HEK293 (cell line): ENCODE data around the gene TMEM151B.

Source experiments
- BCL11B ChIP-seq: fragments of 450-650 bp; formaldehyde crosslinking; IDR thresholded peaks from 2 replicates; pipeline ENCODE4 v1.5.1; 2016; ENCODE audit warnings: low read depth, missing biosample characterization, missing genetic modification characterization
- ELK4 ChIP-seq: IDR thresholded peaks from 2 replicates; pipeline ENCODE4 v1.6.1; 2011; ENCODE audit warnings: mild to moderate bottlenecking, low read depth, low read length, borderline replicate concordance
- GLI4 ChIP-seq: fragments of 450-650 bp; formaldehyde crosslinking; IDR thresholded peaks from 2 replicates; pipeline ENCODE4 v1.5.1; 2016; ENCODE audit warnings: missing biosample characterization, missing genetic modification characterization
- MYNN ChIP-seq: fragments of 450-650 bp; formaldehyde crosslinking; IDR thresholded peaks from 2 replicates; pipeline ENCODE4 v1.5.1; 2016; ENCODE audit warnings: missing biosample characterization, missing genetic modification characterization, borderline replicate concordance
- ZBTB10 ChIP-seq: fragments of 450-650 bp; formaldehyde crosslinking; IDR thresholded peaks from 2 replicates; pipeline ENCODE4 v1.5.1; 2016; ENCODE audit warnings: missing biosample characterization, missing genetic modification characterization
- ZNF274 ChIP-seq, 2 experiments: fragments of 200-500 bp in 1 of 2; fragments of 450-650 bp in 1 of 2; sonication (Bioruptor generic) in 1 of 2; formaldehyde crosslinking in 1 of 2; IDR thresholded peaks; 2 replicates each; pipeline versions ENCODE4 v1.5.1 to v1.6.1; 2014 to 2016; ENCODE audit warnings: borderline replicate concordance in 1 of 2, inconsistent platforms in 1 of 2, low read length in 1 of 2, missing biosample characterization in 1 of 2, missing genetic modification characterization in 1 of 2
- ZNF501 ChIP-seq: fragments of 450-650 bp; formaldehyde crosslinking; IDR thresholded peaks from 2 replicates; pipeline ENCODE4 v1.5.1; 2016; ENCODE audit warnings: missing biosample characterization, missing genetic modification characterization
- ZNF558 ChIP-seq: fragments of 450-650 bp; formaldehyde crosslinking; IDR thresholded peaks from 2 replicates; pipeline ENCODE4 v1.5.1; 2016; ENCODE audit warnings: missing biosample characterization, missing genetic modification characterization
- ZNF639 ChIP-seq: fragments of 450-650 bp; formaldehyde crosslinking; IDR thresholded peaks from 2 replicates; pipeline ENCODE4 v1.5.1; 2016; ENCODE audit warnings: missing biosample characterization, missing genetic modification characterization
- ZNF701 ChIP-seq: fragments of 450-650 bp; formaldehyde crosslinking; IDR thresholded peaks from 2 replicates; pipeline ENCODE4 v1.5.1; 2016; ENCODE audit warnings: missing biosample characterization, missing genetic modification characterization
- ZNF777 ChIP-seq: fragments of 450-650 bp; formaldehyde crosslinking; IDR thresholded peaks from 2 replicates; pipeline ENCODE4 v1.5.1; 2017; ENCODE audit warnings: missing biosample characterization, missing genetic modification characterization, borderline replicate concordance
- ZNF785 ChIP-seq: fragments of 450-650 bp; formaldehyde crosslinking; IDR thresholded peaks from 2 replicates; pipeline ENCODE4 v1.5.1; 2016; ENCODE audit warnings: missing biosample characterization, missing genetic modification characterization
- ZSCAN5A ChIP-seq: fragments of 450-650 bp; formaldehyde crosslinking; IDR thresholded peaks from 2 replicates; pipeline ENCODE4 v1.5.1; 2016; ENCODE audit warnings: missing biosample characterization, missing genetic modification characterization
- TF ChIP-seq, protein P1 (sequence below): fragments of 450-650 bp; formaldehyde crosslinking; IDR thresholded peaks from 2 replicates; pipeline ENCODE4 v1.5.1; 2016; ENCODE audit warnings: missing biosample characterization, missing genetic modification characterization

GRCh38 chr6:44298055-44298803 is 28.0 kb downstream of the TMEM151B start:
- TF ChIP-seq, protein P1, sequence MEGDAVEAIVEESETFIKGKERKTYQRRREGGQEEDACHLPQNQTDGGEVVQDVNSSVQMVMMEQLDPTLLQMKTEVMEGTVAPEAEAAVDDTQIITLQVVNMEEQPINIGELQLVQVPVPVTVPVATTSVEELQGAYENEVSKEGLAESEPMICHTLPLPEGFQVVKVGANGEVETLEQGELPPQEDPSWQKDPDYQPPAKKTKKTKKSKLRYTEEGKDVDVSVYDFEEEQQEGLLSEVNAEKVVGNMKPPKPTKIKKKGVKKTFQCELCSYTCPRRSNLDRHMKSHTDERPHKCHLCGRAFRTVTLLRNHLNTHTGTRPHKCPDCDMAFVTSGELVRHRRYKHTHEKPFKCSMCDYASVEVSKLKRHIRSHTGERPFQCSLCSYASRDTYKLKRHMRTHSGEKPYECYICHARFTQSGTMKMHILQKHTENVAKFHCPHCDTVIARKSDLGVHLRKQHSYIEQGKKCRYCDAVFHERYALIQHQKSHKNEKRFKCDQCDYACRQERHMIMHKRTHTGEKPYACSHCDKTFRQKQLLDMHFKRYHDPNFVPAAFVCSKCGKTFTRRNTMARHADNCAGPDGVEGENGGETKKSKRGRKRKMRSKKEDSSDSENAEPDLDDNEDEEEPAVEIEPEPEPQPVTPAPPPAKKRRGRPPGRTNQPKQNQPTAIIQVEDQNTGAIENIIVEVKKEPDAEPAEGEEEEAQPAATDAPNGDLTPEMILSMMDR = no peak
- TF ChIP-seq ZSCAN5A (tag by site-specific recombination) = no peak
- no peak for TF ChIP-seq ZNF274 (IDR thresholded peaks at IDR 0.05; ENCODE audit: low read length)
- TF ChIP-seq ZNF274 (tag by site-specific recombination; IDR thresholded peaks at IDR 0.05; ENCODE audit: borderline replicate concordance) = no peak
- no peak for TF ChIP-seq ZNF785
- TF ChIP-seq ZNF501 (tag by site-specific recombination) = no peak
- no peak for TF ChIP-seq GLI4 (tag by site-specific recombination)
- no peak for TF ChIP-seq BCL11B
- no peak for TF ChIP-seq ZNF639 (tag by site-specific recombination)
- no peak for TF ChIP-seq ZBTB10
- no peak for TF ChIP-seq ZNF701
- no peak for TF ChIP-seq ZNF777 (tag by site-specific recombination)
- no peak for TF ChIP-seq ZNF558 (tag by site-specific recombination)
- no peak for TF ChIP-seq ELK4
- no peak for TF ChIP-seq MYNN (tag by site-specific recombination)
